Heart left ventricle (tissue), 16 donors: ENCODE results near the gene RGL3. TPM values are rescaled to one million over a fixed set of nuclear protein-coding genes. Genes with fewer than 3 reads are reported as not detected.

ENCODE experiments used
- ATAC-seq, 4 donors: fragments of 200-7000 bp; cut with Tn5 transposase; one replicate each; pipeline ENCODE4 v1.9.1; 2020 to 2022; ENCODE audit warnings: moderate library complexity in 4 of 4, mild to moderate bottlenecking in 3 of 4, moderate number of reproducible peaks in 1 of 4
- DNase-seq, 5 donors: peaks; one replicate each; pipeline ENCODE4 v3.0.0-alpha.2; 2020
- H3K27ac ChIP-seq, 12 donors: fragments of 200-600 bp; sonication (generic) in 4 of 12; one replicate each; pipeline versions ENCODE4 v1.5.0 to v1.8.0; 2016 to 2022; ENCODE audit warnings: mild to moderate bottlenecking in 2 of 12
- H3K27me3 ChIP-seq, 9 donors: fragments of 200-600 bp; sonication (generic) in 2 of 9; one replicate each; pipeline versions ENCODE4 v1.5.1 to v1.8.0; 2016 to 2022; ENCODE audit warnings: mild to moderate bottlenecking in 3 of 9
- H3K36me3 ChIP-seq, 9 donors: fragments of 200-600 bp; sonication (generic) in 2 of 9; one replicate each; pipeline versions ENCODE4 v1.5.0 to v1.8.0; 2018 to 2022; ENCODE audit warnings: mild to moderate bottlenecking in 2 of 9
- H3K4me1 ChIP-seq, 12 donors: fragments of 200-600 bp; sonication (generic) in 4 of 12; one replicate each; pipeline versions ENCODE4 v1.5.0 to v1.8.0; 2016 to 2022; ENCODE audit warnings: mild to moderate bottlenecking in 3 of 12
- H3K4me3 ChIP-seq, 12 donors: fragments of 200-600 bp; sonication (generic) in 4 of 12; one replicate each; pipeline versions ENCODE4 v1.5.0 to v1.8.0; 2017 to 2022; ENCODE audit warnings: mild to moderate bottlenecking in 9 of 12, moderate library complexity in 4 of 12
- H3K9me3 ChIP-seq, 12 donors: fragments of 200-600 bp; sonication (generic) in 4 of 12; one replicate each; pipeline versions ENCODE4 v1.5.0 to v1.8.0; 2016 to 2022; ENCODE audit warnings: mild to moderate bottlenecking in 1 of 12
- POLR2A ChIP-seq, 2 donors: fragments of 450-650 bp; IDR thresholded peaks; one replicate each; pipeline ENCODE4 v1.6.1; 2017; ENCODE audit warnings: antibody characterized with exemption in 2 of 2, mild to moderate bottlenecking in 2 of 2, moderate library complexity in 2 of 2
- WGBS, 4 donors: extraction: QIAGEN DNeasy Blood & Tissue Kit in 2 of 4; methylation state at CpG; one replicate each; pipeline versions ENCODE4 v1.1.5 to v1.1.7; 2013 to 2018; 5-methylcytosine and 5-hydroxymethylcytosine counted together
- intact Hi-C, 10 donors: fragments of 100-400 bp; cut with DNase I; formaldehyde crosslinking; loops; one replicate each; pipeline versions ENCODE4 v1.11.1 to v1.14.2; 2022
- polyA plus RNA-seq, 2 donors: library from polyadenylated mRNA; stranded (reverse); fragments of 200-250 nt; gene quantifications; one replicate each; pipeline ENCODE4 v1.2.3, GENCODE V29; 2013
- total RNA-seq, 9 donors: library from RNA; depleted of rRNA in 2 of 9; stranded (reverse); fragments of >200 nt in 2 of 9; fragmentation: NEBNext Ultra II Directional in 3 of 9; extraction: Animal tissue kit (Norgen Biotek cat#: 25700) in 3 of 9; gene quantifications; one replicate each; pipeline versions ENCODE4 v1.1.0 to v1.2.4, GENCODE V29; 2016 to 2023
- TF ChIP-seq, protein P1 (sequence below), 12 donors: fragments of 200-600 bp; sonication (generic) in 4 of 12; IDR thresholded peaks; one replicate each; pipeline versions ENCODE4 v1.5.0 to v1.8.0; 2018 to 2022; ENCODE audit warnings: antibody characterized with exemption in 12 of 12, mild to moderate bottlenecking in 5 of 12
- donor health status: ischemic (EF 13 %, LVEDD 7.1; RV severe dilation, severe dysfunction).
- donor health status: healthy with polysubstance abuse.
- donor health status: DM: no; HTN: yes; CAD: no.
- donor health status: DM: no; HTN: no; CAD: no.
- donor health status: ischemic (EF 25% LVEDD 6.9; RV normal size, moderate dysfunction).
- donor health status: ischemic (EF 25% LVEDD 5.7; RV mildly dilated, moderate dysfunction).
- donor health status: healthy.
- donor health status: DM: yes; HTN: yes; CAD: no.
- donor health status: ischemic (EF 35%, LVEDD 5.7; RV mildly dilated, moderate dysfunction).
- donor health status: nonischemic (EF 11% LVEDD 7.7; RV severe dilation, severe dysfunction).
- donor health status: DM: yes; HTN: yes; CAD: no.
- donor health status: PGD.
- donor health status: ischemic (EF 29% LVEDD 5.4; RV normal size, mild dysfunction).
- donor health status: nonischemic (EF 23%, LVEDD 6.1; RV moderate dilation, normal function).

Gene RGL3
- total and polyA plus RNA-seq, 11 donors, result 2.1 to 11.3 (median 4.0) TPM

DNA sequence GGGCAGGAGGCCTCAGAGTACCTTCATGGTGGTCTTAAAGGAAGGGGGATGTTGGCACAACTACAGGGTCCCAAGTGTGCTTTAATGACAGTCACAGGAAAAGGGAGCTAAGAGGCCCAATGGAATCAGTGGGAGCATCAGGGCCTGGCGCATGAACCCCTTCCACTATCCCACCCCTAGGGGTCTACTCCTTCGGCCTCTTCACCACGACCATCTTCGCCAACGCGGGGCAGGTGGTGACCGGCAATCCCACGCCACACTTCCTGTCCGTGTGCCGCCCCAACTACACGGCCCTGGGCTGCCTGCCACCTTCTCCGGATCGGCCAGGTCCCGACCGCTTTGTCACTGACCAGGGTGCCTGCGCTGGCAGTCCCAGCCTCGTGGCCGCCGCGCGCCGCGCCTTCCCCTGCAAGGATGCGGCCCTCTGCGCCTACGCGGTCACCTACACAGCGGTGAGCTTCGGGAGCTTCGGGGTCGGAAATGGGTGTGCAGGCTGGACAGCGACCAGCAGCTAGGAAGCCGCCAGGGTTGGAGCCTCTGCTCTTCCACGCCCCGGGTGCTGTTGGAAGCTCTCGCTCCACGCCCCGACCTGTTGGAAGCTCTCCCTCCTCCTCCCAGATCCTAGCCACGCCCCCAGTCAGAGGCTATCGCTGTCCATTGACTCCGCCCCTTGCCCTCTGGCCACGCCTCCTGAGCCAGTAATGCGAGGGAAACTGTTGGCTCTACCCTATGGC lies 57.9 kb downstream of the RGL3 start:
- TF ChIP-seq, protein P1, sequence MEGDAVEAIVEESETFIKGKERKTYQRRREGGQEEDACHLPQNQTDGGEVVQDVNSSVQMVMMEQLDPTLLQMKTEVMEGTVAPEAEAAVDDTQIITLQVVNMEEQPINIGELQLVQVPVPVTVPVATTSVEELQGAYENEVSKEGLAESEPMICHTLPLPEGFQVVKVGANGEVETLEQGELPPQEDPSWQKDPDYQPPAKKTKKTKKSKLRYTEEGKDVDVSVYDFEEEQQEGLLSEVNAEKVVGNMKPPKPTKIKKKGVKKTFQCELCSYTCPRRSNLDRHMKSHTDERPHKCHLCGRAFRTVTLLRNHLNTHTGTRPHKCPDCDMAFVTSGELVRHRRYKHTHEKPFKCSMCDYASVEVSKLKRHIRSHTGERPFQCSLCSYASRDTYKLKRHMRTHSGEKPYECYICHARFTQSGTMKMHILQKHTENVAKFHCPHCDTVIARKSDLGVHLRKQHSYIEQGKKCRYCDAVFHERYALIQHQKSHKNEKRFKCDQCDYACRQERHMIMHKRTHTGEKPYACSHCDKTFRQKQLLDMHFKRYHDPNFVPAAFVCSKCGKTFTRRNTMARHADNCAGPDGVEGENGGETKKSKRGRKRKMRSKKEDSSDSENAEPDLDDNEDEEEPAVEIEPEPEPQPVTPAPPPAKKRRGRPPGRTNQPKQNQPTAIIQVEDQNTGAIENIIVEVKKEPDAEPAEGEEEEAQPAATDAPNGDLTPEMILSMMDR (IDR thresholded peaks at IDR 0.05), result no peak
- no peak for TF ChIP-seq POLR2A (IDR thresholded peaks at IDR 0.05)
- Histone ChIP-seq H3K4me3 (peak overlapping the region in 1 of 12 donors; percentile 6), H3K9me3 (no peaks in the 10 kb centered on the region), H3K27me3 (no peaks in the 10 kb centered on the region), H3K36me3 (peaks cover 0 to 63% (median 15%) of the 10 kb centered on the region in 9 donors), H3K27ac (no peak overlapping the region), H3K4me1 (peaks cover 0 to 8% (median 0%) of the 10 kb centered on the region in 12 donors)
- ATAC-seq, result peak in 3 of 4 donors; percentile 16 to 31 (median 19)
- peak in 1 of 5 donors; percentile 75 for DNase-seq
- 34 to 61% (median 51%) methylated on average over 27 to 43 of the region's 43 CpGs for WGBS, 4 donors
- intact Hi-C loops, result no loop called here

DNA sequence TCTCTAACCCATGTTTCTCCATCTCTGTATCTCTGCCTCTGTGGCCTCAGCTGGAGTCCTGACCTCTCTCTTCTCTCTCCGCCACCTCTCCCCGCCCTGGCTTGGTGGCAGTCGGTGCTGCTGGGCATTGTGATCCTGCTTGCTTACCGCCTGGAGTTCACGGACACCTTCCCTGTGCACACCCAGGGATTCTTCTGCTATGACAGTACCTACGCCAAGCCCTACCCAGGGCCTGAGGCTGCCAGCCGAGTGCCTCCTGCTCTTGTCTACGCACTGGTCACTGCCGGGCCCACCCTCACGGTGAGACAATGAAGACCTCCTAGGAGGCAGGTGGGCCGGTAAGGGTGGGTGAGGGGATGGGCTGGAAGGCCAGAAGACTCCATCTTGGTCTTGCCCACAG lies 59.7 kb downstream of the RGL3 start:
- WGBS, 4 donors, result 89 to 91% (median 90%) methylated on average over 9 to 11 of the region's 11 CpGs

DNA sequence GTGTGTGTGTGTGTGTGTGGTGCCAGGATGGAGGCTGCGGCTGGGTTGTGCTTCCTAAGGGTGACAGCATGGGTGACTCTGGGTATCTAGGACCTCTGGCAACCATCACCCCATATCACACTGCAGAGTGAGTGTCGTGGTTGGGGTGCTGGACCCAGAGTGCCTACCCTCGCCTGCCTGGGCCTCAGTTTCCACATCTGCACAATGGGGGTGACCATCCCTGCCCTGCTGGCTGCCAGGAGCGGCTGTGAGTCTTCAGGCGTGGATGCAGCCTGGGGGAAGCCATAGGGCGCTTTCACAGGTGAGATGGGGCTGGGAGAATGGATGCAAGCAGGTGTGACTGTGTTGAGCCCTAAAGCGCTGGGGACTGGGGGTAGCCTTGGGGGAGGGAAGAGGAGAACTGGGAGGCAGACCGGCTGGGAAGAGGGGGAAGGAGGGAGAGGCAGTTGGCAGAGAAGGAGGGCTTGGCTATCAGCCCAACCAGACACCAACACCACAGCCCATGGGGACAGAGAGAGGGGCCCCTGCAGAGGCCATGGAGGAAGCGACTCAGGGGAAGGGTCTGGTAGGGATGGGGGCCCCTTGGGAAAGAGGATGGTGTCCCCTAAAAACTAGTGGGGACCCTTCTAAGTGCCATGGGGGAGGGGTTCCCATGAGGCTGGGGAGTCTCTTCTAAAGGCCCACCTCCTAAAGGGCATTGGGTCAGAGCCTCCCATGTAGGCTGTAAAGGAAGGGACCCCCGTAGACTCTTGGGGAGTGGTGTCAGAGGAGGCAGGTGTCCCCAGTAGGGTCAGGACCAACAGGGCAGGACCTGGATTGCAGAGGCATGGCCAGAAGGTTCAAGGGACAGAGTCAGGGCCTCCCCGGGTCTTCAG lies 62.2 kb downstream of the RGL3 start:
- TF ChIP-seq, protein P1 (IDR thresholded peaks at IDR 0.05), result no peak
- no peak for TF ChIP-seq POLR2A (IDR thresholded peaks at IDR 0.05)
- H3K27ac ChIP-seq, result no peak overlapping the region
- ATAC-seq, result no peak
- no peaks in the 10 kb centered on the region for H3K27me3 ChIP-seq
- H3K4me3 ChIP-seq, result no peak overlapping the region
- DNase-seq, result no peak
- peaks cover 0 to 30% (median 0%) of the 10 kb centered on the region in 9 donors for H3K36me3 ChIP-seq
- no peaks in the 10 kb centered on the region for H3K9me3 ChIP-seq
- intact Hi-C loops, result no loop called here
- 75 to 85% (median 82%) methylated on average over 11 of the region's 11 CpGs for WGBS, 4 donors
- H3K4me1 ChIP-seq, result peaks cover 0 to 22% (median 2%) of the 10 kb centered on the region in 12 donors

More for the DNA sequence above, 59.7 kb downstream of the RGL3 start:
- no peak overlapping the region for H3K4me3 ChIP-seq
- H3K27ac ChIP-seq, result no peak overlapping the region
- H3K27me3 ChIP-seq, result no peaks in the 10 kb centered on the region
- H3K4me1 ChIP-seq, result peaks cover 0 to 22% (median 2%) of the 10 kb centered on the region in 12 donors
- peaks cover 0 to 55% (median 10%) of the 10 kb centered on the region in 9 donors for H3K36me3 ChIP-seq
- no peak for ATAC-seq
- H3K9me3 ChIP-seq, result no peaks in the 10 kb centered on the region
- DNase-seq, result no peak
- intact Hi-C loops, result no loop called here
- TF ChIP-seq, protein P1 (IDR thresholded peaks at IDR 0.05), result no peak
- no peak for TF ChIP-seq POLR2A (IDR thresholded peaks at IDR 0.05)

DNA sequence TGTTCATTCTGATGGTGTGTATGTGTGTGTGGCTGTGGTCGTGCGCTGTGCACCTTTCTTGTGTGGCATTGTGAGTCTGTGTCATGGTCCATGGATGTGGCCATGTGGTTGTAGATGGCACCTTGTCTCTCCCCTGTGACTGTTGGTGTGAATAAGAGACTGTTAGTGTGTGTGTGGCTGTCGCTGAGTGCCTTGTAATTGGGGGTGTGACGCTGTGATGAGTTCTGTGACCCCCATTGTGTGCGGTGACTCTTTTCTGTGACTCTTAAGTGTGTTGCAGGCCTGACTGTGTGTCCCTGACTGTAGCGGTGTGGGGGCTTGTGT lies 63.1 kb downstream of the RGL3 start:
- no peak for TF ChIP-seq POLR2A (IDR thresholded peaks at IDR 0.05)
- TF ChIP-seq, protein P1 (IDR thresholded peaks at IDR 0.05), result no peak
- no peak for ATAC-seq
- H3K4me1 ChIP-seq, result peaks cover 0 to 17% (median under 1%) of the 10 kb centered on the region in 12 donors
- intact Hi-C loops, result no loop called here
- peak overlapping the region in 11 of 12 donors; percentile 55 to 87 (median 67) for H3K4me3 ChIP-seq
- no peaks in the 10 kb centered on the region for H3K27me3 ChIP-seq
- peak overlapping the region in 4 of 12 donors; percentile 48 to 85 (median 68) for H3K27ac ChIP-seq
- WGBS, 4 donors, result 86 to 90% (median 88%) methylated on average over 3 to 6 of the region's 6 CpGs
- no peak for DNase-seq
- H3K36me3 ChIP-seq, result peaks cover 0 to 21% (median 0%) of the 10 kb centered on the region in 9 donors
- H3K9me3 ChIP-seq, result no peaks in the 10 kb centered on the region
